Nephron progenitor cell (in vitro differentiated cells): Measurements from ENCODE around the gene DKKL1.

Experiments used
- DNase-seq: peaks from one replicate; pipeline ENCODE4 v3.0.0; 2021
- H3K27ac Mint-ChIP-seq: 2 replicates; pipeline ENCODE4 v1.8.0; 2021; ENCODE audit warnings: mild to moderate bottlenecking, moderate library complexity, mixed read lengths
- H3K27me3 Mint-ChIP-seq: 2 replicates; pipeline ENCODE4 v1.8.0; 2021; ENCODE audit warnings: mild to moderate bottlenecking, low read depth, mixed read lengths; ENCODE audit not compliant: poor library complexity
- H3K36me3 Mint-ChIP-seq: 2 replicates; pipeline ENCODE4 v1.8.0; 2021; ENCODE audit warnings: low read depth, mixed read lengths
- H3K4me1 Mint-ChIP-seq: 2 replicates; pipeline ENCODE4 v1.8.0; 2021; ENCODE audit warnings: mixed read lengths
- H3K4me3 Mint-ChIP-seq: 2 replicates; pipeline ENCODE4 v1.8.0; 2021; ENCODE audit warnings: mild to moderate bottlenecking, moderate library complexity, mixed read lengths
- H3K9me3 Mint-ChIP-seq: 2 replicates; pipeline ENCODE4 v1.8.0; 2021; ENCODE audit warnings: mild to moderate bottlenecking, moderate library complexity, mixed read lengths
- TF ChIP-seq, protein P1 (sequence below): fragments of 200-600 bp; sonication (generic); IDR thresholded peaks from 2 replicates; pipeline ENCODE4 v1.5.0; 2021; ENCODE audit warnings: antibody characterized with exemption

DKKL1 gene

DNA sequence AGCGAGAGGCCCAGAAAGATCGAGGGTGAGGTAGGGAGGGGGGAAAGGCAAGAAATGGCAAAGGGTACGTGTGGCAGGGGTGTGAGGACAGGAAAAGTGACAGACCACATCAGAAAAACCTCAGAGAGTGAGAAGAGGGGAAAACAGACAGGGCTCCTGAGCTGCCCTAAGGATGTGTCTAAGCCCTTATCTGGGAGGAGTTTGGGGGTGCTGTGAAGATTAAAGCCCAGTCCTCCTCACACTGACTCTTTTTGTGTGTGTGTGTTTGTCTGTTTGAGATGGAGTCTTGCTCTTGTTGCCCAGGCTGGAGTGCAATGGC, 60.3 kb downstream of the DKKL1 start:
- H3K27me3 Mint-ChIP-seq = peaks cover 99% of the 10 kb centered on the region
- H3K9me3 Mint-ChIP-seq = no peaks in the 10 kb centered on the region
- peak overlapping the region; percentile 62 for H3K4me3 Mint-ChIP-seq
- no peaks in the 10 kb centered on the region for H3K36me3 Mint-ChIP-seq
- H3K27ac Mint-ChIP-seq = no peak overlapping the region
- DNase-seq = no peak
- H3K4me1 Mint-ChIP-seq = peaks cover 83% of the 10 kb centered on the region
- TF ChIP-seq, protein P1, sequence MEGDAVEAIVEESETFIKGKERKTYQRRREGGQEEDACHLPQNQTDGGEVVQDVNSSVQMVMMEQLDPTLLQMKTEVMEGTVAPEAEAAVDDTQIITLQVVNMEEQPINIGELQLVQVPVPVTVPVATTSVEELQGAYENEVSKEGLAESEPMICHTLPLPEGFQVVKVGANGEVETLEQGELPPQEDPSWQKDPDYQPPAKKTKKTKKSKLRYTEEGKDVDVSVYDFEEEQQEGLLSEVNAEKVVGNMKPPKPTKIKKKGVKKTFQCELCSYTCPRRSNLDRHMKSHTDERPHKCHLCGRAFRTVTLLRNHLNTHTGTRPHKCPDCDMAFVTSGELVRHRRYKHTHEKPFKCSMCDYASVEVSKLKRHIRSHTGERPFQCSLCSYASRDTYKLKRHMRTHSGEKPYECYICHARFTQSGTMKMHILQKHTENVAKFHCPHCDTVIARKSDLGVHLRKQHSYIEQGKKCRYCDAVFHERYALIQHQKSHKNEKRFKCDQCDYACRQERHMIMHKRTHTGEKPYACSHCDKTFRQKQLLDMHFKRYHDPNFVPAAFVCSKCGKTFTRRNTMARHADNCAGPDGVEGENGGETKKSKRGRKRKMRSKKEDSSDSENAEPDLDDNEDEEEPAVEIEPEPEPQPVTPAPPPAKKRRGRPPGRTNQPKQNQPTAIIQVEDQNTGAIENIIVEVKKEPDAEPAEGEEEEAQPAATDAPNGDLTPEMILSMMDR = no peak
